Right atrium auricular region (tissue), 2 donors: ENCODE measurements around the gene SH3BGRL. TPM values are rescaled to one million over a fixed set of nuclear protein-coding genes. Genes with fewer than 3 reads are reported as not detected.

Experiments
- DNase-seq: peaks from one replicate; pipeline ENCODE4 v3.0.0-alpha.2; 2019; ENCODE audit warnings: low spot score
- H3K27ac ChIP-seq, 2 donors: fragments of 200-600 bp; sonication (generic); 1 replicate in 1 of 2; 2 replicates in 1 of 2; pipeline ENCODE4 v1.5.1; 2016 to 2019
- H3K27me3 ChIP-seq, 2 donors: fragments of 200-600 bp; sonication (generic); one replicate each; pipeline versions ENCODE4 v1.5.1 to v1.6.0; 2017 to 2019
- H3K36me3 ChIP-seq: fragments of 200-600 bp; sonication (generic); one replicate; pipeline ENCODE4 v1.5.1; 2016
- H3K4me1 ChIP-seq, 2 donors: fragments of 200-600 bp; sonication (generic); one replicate each; pipeline versions ENCODE4 v1.5.1 to v1.6.0; 2017 to 2019
- H3K4me3 ChIP-seq, 2 donors: fragments of 200-600 bp; sonication (generic); 1 replicate in 1 of 2; 2 replicates in 1 of 2; pipeline ENCODE4 v1.5.1; 2017 to 2019; ENCODE audit warnings: mild to moderate bottlenecking in 1 of 2, moderate library complexity in 1 of 2
- H3K9me3 ChIP-seq, 2 donors: fragments of 200-600 bp; sonication (generic); one replicate each; pipeline ENCODE4 v1.5.1; 2019
- CTCF ChIP-seq, 2 donors: fragments of 200-600 bp; sonication (generic); IDR thresholded peaks; one replicate each; pipeline ENCODE4 v1.5.1; 2019; ENCODE audit warnings: antibody characterized with exemption in 2 of 2
- total RNA-seq, 2 donors: library from RNA; depleted of rRNA; stranded (reverse); fragments of >200 nt; gene quantifications; one replicate each; pipeline ENCODE4 v1.1.0, GENCODE V29; 2016

SH3BGRL gene
- total RNA-seq, 2 donors from 2014 or later, result 57.5 to 62.0 TPM

GRCh38 chrX:81280148-81280547 is 78.2 kb downstream of the SH3BGRL start:
- H3K9me3 ChIP-seq, result peaks cover 0 to 8% of the 10 kb centered on the region in 2 donors
- H3K36me3 ChIP-seq, result no peaks in the 10 kb centered on the region
- no peaks in the 10 kb centered on the region for H3K27me3 ChIP-seq
- no peak overlapping the region for H3K27ac ChIP-seq
- no peak for TF ChIP-seq CTCF (IDR thresholded peaks at IDR 0.05)
- H3K4me1 ChIP-seq, result no peaks in the 10 kb centered on the region
- DNase-seq, result no peak
- no peak overlapping the region for H3K4me3 ChIP-seq

- Histone ChIP-seq H3K4me1 (no peaks in the 10 kb centered on the region), H3K9me3 (peaks cover 0 to 12% of the 10 kb centered on the region in 2 donors), H3K27me3 (no peaks in the 10 kb centered on the region), H3K4me3 (no peak overlapping the region), H3K36me3 (no peaks in the 10 kb centered on the region), H3K27ac (no peak overlapping the region)
- DNase-seq, result no peak
- no peak for TF ChIP-seq CTCF (IDR thresholded peaks at IDR 0.05)
Measured at GRCh38 chrX:81286075-81286474, 84.2 kb downstream of the SH3BGRL start.

- TF ChIP-seq CTCF (IDR thresholded peaks at IDR 0.05), result no peak
- Histone ChIP-seq H3K4me1 (no peaks in the 10 kb centered on the region), H3K9me3 (peaks cover 0 to 17% of the 10 kb centered on the region in 2 donors), H3K27me3 (no peaks in the 10 kb centered on the region), H3K36me3 (no peaks in the 10 kb centered on the region), H3K4me3 (no peak overlapping the region), H3K27ac (no peak overlapping the region)
- no peak for DNase-seq
Measured at GRCh38 chrX:81286608-81287007, 84.7 kb downstream of the SH3BGRL start.

- TF ChIP-seq CTCF (IDR thresholded peaks at IDR 0.05), result no peak
- Histone ChIP-seq H3K27ac (no peak overlapping the region), H3K9me3 (peaks cover 0 to 24% of the 10 kb centered on the region in 2 donors)
Measured at GRCh38 chrX:81291996-81292395, 90.1 kb downstream of the SH3BGRL start.

GRCh38 chrX:81294101-81294500 is 92.2 kb downstream of the SH3BGRL start:
- Histone ChIP-seq H3K27me3 (no peaks in the 10 kb centered on the region), H3K36me3 (no peaks in the 10 kb centered on the region)
- DNase-seq, result no peak

More at GRCh38 chrX:81291996-81292395, 90.1 kb downstream of the SH3BGRL start:
- no peaks in the 10 kb centered on the region for H3K27me3 ChIP-seq
- H3K4me3 ChIP-seq, result no peak overlapping the region
- H3K36me3 ChIP-seq, result no peaks in the 10 kb centered on the region
- no peak for DNase-seq
- H3K4me1 ChIP-seq, result no peaks in the 10 kb centered on the region

More at GRCh38 chrX:81294101-81294500, 92.2 kb downstream of the SH3BGRL start:
- H3K9me3 ChIP-seq, result peaks cover 0 to 21% of the 10 kb centered on the region in 2 donors
- no peaks in the 10 kb centered on the region for H3K4me1 ChIP-seq
- H3K27ac ChIP-seq, result no peak overlapping the region
- TF ChIP-seq CTCF (IDR thresholded peaks at IDR 0.05), result no peak
- no peak overlapping the region for H3K4me3 ChIP-seq
